Measurements from ENCODE around the gene CDRT4. TPM values are rescaled to one million over a fixed set of nuclear protein-coding genes. Genes with fewer than 3 reads are reported as not detected.
"Not testable (repeated sequence)": the region's sequence is repeated elsewhere in the genome, so short reads cannot be mapped to it uniquely, and the experiment has no call there.

CDRT4 gene
- total RNA-seq, 2 experiments from 2014 or later: 1.5 to 2.7 TPM

DNA sequence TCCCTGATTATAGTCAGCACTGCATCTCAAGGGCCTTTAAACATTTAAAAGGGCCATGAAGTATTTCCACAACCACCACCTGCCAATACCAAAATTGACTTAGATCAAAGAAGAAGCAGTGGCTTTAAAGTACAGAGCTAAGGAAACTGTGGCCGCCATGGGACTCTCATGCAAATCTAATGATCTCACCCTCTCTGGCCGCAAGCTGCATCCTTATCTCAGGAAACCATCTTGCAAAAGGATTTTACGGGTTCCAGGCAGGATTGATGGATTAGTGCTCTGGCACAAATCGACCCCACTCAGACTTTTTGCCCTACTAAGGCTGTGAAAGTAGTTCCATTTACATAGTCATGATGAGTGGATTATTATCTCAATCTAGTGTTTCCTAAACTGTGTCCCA is 22.6 kb downstream of the CDRT4 start:
- Mint-ChIP-seq H3K36me3 (ENCODE audit: low read depth) (no peaks in the 10 kb centered on the region), H3K27me3 (no peaks in the 10 kb centered on the region), H3K27ac (no peak overlapping the region), H3K9me3 (no peaks in the 10 kb centered on the region), H3K4me3 (no peak overlapping the region), H3K4me1 (peaks cover 8% of the 10 kb centered on the region)
- peak; percentile 40 for DNase-seq
- CTCF ChIA-PET: no interaction called here
- POLR2A ChIA-PET: no interaction called here

DNA sequence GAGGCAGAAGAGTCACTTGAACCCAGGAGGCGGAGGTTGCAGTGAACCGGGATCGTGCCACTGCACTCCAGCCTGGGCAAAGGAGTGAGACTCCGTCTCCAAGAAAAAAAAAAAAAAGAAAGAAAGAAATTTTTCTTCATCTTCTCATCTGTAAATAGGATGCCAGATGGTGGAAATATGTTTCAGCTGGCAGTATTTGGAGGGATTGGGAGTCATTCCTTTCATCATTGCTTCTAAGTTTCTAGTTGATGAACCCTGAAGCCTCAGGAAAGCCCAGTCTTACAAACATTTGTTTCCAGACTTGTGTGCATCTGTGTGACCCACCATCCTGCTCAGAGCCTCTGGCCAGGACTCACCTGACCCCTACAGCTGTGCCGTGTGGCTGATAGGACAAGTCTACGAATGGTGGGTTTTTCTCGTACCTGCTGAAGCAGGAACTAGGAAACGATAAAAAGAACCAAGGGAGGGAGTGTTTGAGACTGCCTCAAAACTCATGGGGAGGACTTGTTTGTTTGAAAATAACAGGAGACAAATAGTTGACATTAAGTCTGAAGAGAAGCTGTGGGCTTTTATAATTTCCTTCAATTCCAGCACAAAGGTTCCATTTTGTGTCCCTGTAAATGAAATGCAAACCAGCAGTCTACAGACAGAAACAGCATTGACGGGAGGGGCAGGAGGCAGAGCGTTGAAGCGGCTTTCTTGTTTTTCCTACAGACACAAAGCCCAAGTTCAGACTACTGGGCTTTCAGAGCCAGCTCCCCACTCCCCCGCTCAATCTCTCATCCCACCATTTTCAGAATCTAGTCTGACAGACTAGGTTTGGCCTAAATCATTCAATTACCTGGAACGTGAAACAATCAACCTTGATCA is 24.9 kb downstream of the CDRT4 start:
- no peak for DNase-seq
- peaks cover 8% of the 10 kb centered on the region for H3K4me1 Mint-ChIP-seq

DNA sequence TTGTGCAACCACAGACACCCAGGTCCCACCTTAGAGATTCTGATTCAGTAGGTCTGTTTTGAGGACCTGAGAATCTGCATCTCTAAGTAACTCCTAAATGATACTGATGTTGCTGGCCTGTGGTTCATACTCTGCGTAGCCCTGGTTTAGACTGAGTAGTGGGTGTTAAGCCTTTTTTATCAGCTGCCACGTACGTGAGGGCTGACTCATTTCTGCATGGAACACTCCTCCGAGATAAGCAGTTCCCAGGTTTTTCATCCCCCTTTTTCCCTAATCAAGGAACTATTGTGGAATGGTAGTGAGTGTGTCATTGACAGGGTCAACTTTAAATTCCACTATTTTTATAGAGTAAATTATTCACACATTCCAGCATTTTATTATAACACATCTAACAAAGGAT is 26.1 kb downstream of the CDRT4 start:
- POLR2A ChIA-PET: no interaction called here
- peaks cover 17% of the 10 kb centered on the region for H3K36me3 Mint-ChIP-seq (ENCODE audit: low read depth)
- peaks cover 14% of the 10 kb centered on the region for H3K9me3 Mint-ChIP-seq
- peaks cover 17% of the 10 kb centered on the region for H3K4me1 Mint-ChIP-seq
- H3K27ac Mint-ChIP-seq: no peak overlapping the region
- CTCF ChIA-PET: no interaction called here
- H3K4me3 Mint-ChIP-seq: no peak overlapping the region
- H3K27me3 Mint-ChIP-seq: no peaks in the 10 kb centered on the region
- DNase-seq: no peak

More for the DNA sequence above, 24.9 kb downstream of the CDRT4 start:
- Mint-ChIP-seq H3K27me3 (no peaks in the 10 kb centered on the region), H3K4me3 (no peak overlapping the region), H3K9me3 (peaks cover 5% of the 10 kb centered on the region), H3K36me3 (ENCODE audit: low read depth) (peaks cover 9% of the 10 kb centered on the region), H3K27ac (no peak overlapping the region)
- POLR2A ChIA-PET: no interaction called here
- CTCF ChIA-PET: interaction anchor here (1.4 kb wide), 1 partner anchor 13 kb away, joined by 3 read pairs; no protein-coding TSS in a partner anchor

DNA sequence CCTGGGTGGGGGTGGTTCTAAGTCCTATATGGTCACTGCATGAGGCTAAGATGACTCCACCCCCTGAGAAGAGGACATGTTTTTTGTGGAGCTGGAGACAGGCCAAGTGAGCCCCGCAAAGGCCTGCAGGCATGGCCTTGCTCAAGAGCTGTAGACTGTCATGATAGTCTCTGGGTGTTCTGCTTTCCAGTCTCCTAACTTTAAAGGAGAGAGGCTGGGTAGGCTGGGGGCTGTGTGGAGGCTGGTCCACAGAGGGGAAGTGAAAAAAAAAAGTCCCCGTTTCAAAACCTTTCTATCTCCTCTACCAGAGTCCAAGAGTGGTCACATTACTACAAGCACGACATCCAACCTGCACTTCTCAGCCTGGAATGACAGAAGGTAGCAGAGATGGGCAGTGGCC is 27.1 kb downstream of the CDRT4 start:
- Mint-ChIP-seq H3K4me3 (no peak overlapping the region), H3K36me3 (ENCODE audit: low read depth) (peaks cover 19% of the 10 kb centered on the region), H3K4me1 (peaks cover 17% of the 10 kb centered on the region), H3K9me3 (peaks cover 16% of the 10 kb centered on the region), H3K27me3 (no peaks in the 10 kb centered on the region), H3K27ac (no peak overlapping the region)
- ChIA-PET POLR2A (no interaction called here), CTCF (interaction anchor here (0.6 to 1.2 kb wide), 2 partner anchors 29 to 62 kb away, joined by 3 to 5 read pairs; no protein-coding TSS in a partner anchor)
- no peak for DNase-seq

DNA sequence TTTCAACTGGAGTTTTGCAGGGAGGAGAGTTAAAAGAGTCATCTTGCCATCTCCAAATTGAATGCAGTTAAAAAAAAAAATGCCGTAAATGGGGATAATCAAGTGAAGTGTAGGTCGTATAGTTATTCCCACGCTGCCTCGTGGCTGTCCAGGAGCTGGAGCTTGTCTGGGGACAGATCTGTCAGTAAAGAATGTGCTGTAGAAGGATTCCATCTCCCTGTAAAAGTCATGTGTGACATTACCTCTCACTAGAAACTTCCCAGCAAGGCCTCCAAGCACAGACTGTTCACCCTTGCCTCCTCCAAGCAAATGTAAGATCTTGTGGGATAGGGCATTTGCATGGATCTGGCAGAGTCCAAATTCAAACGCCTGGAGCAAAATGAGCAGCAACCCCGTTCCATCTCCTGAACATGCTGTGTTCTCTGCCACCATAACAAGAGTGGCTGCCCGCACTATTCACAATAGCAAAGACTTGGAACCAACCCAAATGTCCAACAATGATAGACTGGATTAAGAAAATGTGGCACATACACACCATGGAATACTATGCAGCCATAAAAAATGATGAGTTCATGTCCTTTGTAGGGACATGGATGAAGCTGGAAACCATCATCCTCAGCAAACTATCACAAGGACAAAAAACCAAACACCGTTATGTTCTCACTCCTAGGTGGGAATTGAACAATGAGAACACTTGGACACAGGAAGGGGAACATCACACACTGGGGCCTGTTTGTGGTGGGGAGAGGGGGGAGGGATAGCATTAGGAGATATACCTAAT is 28.0 kb downstream of the CDRT4 start:
- POLR2A ChIA-PET, H3K4me3 Mint-ChIP-seq: not testable (repeated sequence)
- CTCF ChIA-PET: interaction anchor here (1.2 kb wide), 1 partner anchor 63 kb away, joined by 3 read pairs; no protein-coding TSS in a partner anchor

DNA sequence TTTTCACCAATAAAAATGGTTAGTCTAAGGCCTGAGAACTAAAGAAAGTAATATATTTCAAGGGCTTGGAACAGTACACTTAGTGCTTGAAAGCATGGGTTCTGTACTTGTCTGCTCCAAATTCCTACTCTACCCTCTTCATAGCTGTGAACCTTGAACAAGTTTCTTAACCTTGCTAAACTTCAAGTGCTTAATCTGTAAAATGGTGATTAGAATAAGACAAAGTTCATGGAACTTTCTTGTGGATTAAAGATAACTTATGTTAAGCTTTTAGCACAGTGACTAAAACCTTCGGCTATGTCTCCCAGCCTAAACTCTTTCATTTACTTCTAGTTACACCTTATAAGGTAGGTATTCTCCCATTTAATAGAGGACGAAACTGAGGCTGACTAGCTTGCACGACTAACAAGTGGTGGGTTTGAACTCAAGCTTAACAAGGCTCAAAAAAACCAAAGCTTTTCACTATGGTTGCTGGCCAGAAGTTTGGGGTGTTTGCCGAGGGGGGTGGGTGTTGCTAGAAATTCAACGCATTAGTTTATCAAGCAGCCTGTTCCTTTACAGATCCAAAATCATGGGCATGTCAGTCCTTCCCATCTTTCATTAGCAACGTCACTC is 28.8 kb downstream of the CDRT4 start:
- Mint-ChIP-seq H3K36me3 (ENCODE audit: low read depth) (peaks cover 19% of the 10 kb centered on the region), H3K4me1 (peaks cover 9% of the 10 kb centered on the region), H3K9me3 (peaks cover 16% of the 10 kb centered on the region), H3K4me3 (no peak overlapping the region), H3K27ac (no peak overlapping the region), H3K27me3 (no peaks in the 10 kb centered on the region)
- POLR2A ChIA-PET: no interaction called here
- DNase-seq: no peak
- CTCF ChIA-PET: no interaction called here

More for the DNA sequence above, 28.0 kb downstream of the CDRT4 start:
- H3K36me3 Mint-ChIP-seq (ENCODE audit: low read depth): peaks cover 19% of the 10 kb centered on the region
- DNase-seq, H3K4me1 Mint-ChIP-seq, H3K27me3 Mint-ChIP-seq, H3K27ac Mint-ChIP-seq: not testable (repeated sequence)
- H3K9me3 Mint-ChIP-seq: peaks cover 16% of the 10 kb centered on the region

DNA sequence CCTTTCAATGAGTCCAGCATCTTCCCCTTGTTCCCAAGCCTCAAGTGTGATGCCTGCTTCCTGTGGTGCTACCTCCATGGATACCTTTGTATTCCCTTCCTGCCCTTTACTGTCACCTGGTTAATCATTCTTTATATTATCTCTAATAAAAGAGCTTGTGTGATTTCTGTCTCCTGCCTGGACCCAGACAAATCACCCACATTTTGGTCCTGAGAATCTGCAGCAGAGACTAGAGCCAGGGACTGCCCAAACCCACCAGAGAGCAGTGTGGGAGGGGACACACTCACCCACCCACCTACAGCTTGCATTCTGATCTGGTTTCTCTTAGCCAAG is 30.2 kb downstream of the CDRT4 start:
- POLR2A ChIA-PET: no interaction called here
- DNase-seq: no peak
- H3K27ac Mint-ChIP-seq: peak overlapping the region; percentile 77
- CTCF ChIA-PET: interaction anchor here (0.9 to 1.3 kb wide), 2 partner anchors 11 to 66 kb away, joined by 3 read pairs; no protein-coding TSS in a partner anchor
- peaks cover 16% of the 10 kb centered on the region for H3K9me3 Mint-ChIP-seq
- peaks cover 9% of the 10 kb centered on the region for H3K4me1 Mint-ChIP-seq
- no peaks in the 10 kb centered on the region for H3K27me3 Mint-ChIP-seq
- peaks cover 19% of the 10 kb centered on the region for H3K36me3 Mint-ChIP-seq (ENCODE audit: low read depth)
- no peak overlapping the region for H3K4me3 Mint-ChIP-seq

DNA sequence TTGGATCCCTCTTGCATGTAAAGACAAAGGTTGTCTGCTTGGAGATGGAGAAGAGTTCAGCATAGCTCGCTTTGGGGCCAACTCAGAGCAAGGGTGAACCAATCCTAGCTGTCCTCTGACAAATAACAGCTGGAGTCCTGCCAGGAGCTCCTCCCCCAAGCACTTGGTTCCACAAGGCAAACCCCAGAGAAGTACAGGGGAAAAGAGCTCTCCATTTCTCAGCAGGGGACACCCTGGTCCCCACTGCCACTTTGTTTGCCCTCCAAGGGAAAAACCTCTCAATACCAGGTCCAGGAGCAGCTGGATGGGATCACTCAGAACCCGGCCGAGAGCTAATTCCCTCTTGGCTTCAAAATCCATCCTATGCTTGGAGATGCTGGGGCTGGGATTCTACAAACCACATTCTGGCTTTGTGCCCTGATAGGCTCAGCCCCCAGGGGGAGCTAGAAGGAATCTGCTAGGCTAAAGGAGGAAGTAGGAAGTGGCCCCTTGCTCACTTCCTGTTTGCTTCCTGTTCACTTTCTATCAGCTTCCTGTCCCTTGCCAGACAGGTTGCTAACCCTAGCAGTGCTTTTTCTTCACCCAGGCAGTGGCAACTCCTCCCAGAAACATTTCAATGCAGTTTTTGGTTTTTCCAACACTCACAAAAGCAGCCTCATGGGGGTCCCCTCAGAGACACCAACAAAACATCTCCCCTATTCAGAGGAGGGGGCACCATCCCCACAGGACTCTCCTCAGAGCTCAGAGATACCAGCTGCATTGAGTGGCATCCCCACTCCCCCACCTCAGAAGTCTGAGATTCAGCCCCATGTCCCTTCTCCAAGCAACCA is 30.7 kb downstream of the CDRT4 start:
- POLR2A ChIA-PET: no interaction called here

DNA sequence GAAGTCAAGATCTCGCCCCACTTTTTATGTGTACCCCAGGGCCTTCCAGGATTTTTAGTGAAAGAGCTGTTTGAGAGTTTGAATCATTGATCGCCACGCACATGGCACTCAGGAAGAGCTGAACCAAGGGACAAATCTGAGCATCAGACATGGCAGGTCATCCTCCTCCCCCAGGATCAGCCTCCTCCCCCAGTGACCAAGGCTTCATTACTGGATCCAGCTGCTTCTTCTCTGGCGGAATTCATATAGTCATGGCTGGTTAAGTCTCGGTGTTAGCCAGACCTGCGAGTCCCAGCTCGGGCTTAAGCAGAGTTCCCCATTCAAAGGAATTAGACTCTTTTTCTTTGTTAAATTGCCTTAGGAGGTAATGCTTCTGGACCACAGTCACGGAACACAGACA is 32.5 kb downstream of the CDRT4 start:
- no peak overlapping the region for H3K4me3 Mint-ChIP-seq
- H3K9me3 Mint-ChIP-seq: peaks cover 16% of the 10 kb centered on the region
- H3K27ac Mint-ChIP-seq: no peak overlapping the region
- POLR2A ChIA-PET: interaction anchor here (0.6 kb wide), 1 partner anchor 51 kb away, joined by 3 read pairs; no protein-coding TSS in a partner anchor
- H3K36me3 Mint-ChIP-seq (ENCODE audit: low read depth): peaks cover 19% of the 10 kb centered on the region
- DNase-seq: no peak
- CTCF ChIA-PET: no interaction called here
- peaks cover 9% of the 10 kb centered on the region for H3K4me1 Mint-ChIP-seq
- no peaks in the 10 kb centered on the region for H3K27me3 Mint-ChIP-seq

More for the DNA sequence above, 30.7 kb downstream of the CDRT4 start:
- peaks cover 19% of the 10 kb centered on the region for H3K36me3 Mint-ChIP-seq (ENCODE audit: low read depth)
- peak overlapping the region; percentile 77 for H3K27ac Mint-ChIP-seq
- no peaks in the 10 kb centered on the region for H3K27me3 Mint-ChIP-seq
- no peak overlapping the region for H3K4me3 Mint-ChIP-seq
- peaks cover 16% of the 10 kb centered on the region for H3K9me3 Mint-ChIP-seq
- peak; percentile 53 for DNase-seq
- CTCF ChIA-PET: interaction anchor here (0.9 to 1.3 kb wide), 2 partner anchors 11 to 67 kb away, joined by 3 read pairs; no protein-coding TSS in a partner anchor
- H3K4me1 Mint-ChIP-seq: peaks cover 9% of the 10 kb centered on the region

DNA sequence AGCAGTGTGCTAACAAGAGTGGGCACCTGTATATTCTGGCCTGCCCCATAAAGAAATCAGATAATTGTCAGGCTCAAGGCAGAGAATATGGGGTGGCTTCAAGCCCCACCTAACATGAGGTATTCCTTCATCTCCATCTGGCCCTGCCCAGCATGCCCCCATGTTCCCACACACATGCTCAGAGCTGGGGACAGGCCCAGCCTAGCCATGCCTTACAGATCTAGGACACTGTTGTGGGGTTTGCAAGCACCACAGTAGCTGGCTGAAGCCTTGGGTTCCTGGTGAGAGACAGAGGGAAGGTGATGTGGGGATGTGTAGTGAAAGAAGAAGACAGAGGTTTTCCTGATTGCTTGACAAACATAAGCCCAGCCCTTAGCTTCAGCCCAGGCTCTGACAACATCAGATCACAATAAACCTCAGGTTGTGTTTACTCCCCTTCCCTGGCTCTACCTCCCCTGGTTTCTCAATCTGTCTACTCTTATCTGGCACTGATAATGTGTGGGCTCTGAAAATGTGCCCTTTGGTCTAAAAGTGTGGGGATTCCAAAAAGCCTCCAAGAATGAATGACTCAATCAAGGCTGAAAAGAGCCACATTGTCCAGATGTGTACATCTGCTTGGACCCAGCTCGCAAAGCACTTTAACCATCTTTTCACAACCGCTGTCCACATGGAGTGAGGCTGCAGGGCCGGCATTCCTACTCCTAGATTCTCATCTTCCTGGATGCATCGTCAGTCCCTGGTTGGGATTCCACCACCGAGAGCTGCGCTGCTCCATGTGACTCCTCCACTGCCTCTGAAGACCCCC is 34.4 kb downstream of the CDRT4 start:
- peaks cover 9% of the 10 kb centered on the region for H3K4me1 Mint-ChIP-seq
- H3K4me3 Mint-ChIP-seq: no peak overlapping the region
- POLR2A ChIA-PET: no interaction called here
- peaks cover 14% of the 10 kb centered on the region for H3K9me3 Mint-ChIP-seq
- CTCF ChIA-PET: no interaction called here
- H3K27me3 Mint-ChIP-seq: no peaks in the 10 kb centered on the region
- no peak for DNase-seq
- no peak overlapping the region for H3K27ac Mint-ChIP-seq
- H3K36me3 Mint-ChIP-seq (ENCODE audit: low read depth): peaks cover 12% of the 10 kb centered on the region

DNA sequence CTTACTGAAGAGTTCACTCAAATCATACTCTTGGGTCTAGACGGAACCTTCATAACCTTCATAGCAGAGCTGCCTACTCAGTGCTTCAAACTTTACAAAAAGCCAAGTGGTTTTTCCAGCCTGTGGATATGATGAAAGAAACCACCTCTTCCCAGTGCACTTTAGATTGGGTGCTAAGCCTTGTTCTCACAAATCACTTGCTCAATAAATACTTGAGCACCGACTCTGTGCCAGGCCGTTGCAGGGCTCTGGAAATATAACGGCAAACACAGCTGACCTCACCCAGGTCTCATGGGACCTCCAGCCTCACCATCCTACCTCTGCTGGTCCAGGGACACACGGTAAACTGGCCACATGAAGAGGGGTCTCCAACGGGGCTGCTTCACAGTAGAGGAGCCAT is 35.7 kb downstream of the CDRT4 start:
- POLR2A ChIA-PET: no interaction called here
- H3K4me1 Mint-ChIP-seq: peaks cover 2% of the 10 kb centered on the region
- H3K27me3 Mint-ChIP-seq: no peaks in the 10 kb centered on the region
- CTCF ChIA-PET: no interaction called here
- no peak overlapping the region for H3K4me3 Mint-ChIP-seq
- H3K36me3 Mint-ChIP-seq (ENCODE audit: low read depth): peaks cover 2% of the 10 kb centered on the region
- DNase-seq: no peak
- no peak overlapping the region for H3K27ac Mint-ChIP-seq
- H3K9me3 Mint-ChIP-seq: peaks cover 3% of the 10 kb centered on the region

DNA sequence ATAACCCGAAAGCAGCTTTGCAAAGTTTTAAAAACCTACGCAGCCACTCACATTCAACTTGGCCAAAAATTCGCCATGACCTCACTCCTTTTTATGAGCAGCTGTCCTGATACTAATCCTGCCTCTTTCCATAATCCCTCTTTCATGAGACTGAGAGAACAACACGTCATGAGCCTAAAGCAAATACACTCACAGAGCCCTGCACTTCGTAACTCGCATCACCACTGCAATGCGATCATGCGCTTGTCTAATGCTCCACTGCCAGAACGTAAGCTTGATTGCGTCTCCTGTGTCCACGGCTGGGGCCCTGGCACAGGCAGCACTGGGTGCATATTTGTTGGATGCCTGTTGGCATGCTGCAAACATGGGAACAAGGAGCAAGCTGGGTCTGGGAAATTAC is 36.2 kb downstream of the CDRT4 start:
- ChIA-PET CTCF (no interaction called here), POLR2A (no interaction called here)
- Mint-ChIP-seq H3K4me1 (no peaks in the 10 kb centered on the region), H3K36me3 (ENCODE audit: low read depth) (peaks cover 2% of the 10 kb centered on the region), H3K27me3 (no peaks in the 10 kb centered on the region), H3K27ac (no peak overlapping the region), H3K4me3 (no peak overlapping the region), H3K9me3 (peaks cover 2% of the 10 kb centered on the region)
- no peak for DNase-seq

Measured in activated CD4-positive, alpha-beta T cell treated with anti-CD3 and anti-CD28 coated beads, Interleukin-2, amount 10 ng/mL, durations not matched to agents 7 days and 5 days (primary cell).